ENCODE results near the gene ULBP1. TPM values are rescaled to one million over a fixed set of nuclear protein-coding genes. Genes with fewer than 3 reads are reported as not detected.
"Not testable (repeated sequence)": the region's sequence is repeated elsewhere in the genome, so short reads cannot be mapped to it uniquely, and the experiment has no call there.

ULBP1 gene
- total and polyA plus RNA-seq, 7 donors: 0.09 to 0.55 TPM; not detected in 5

DNA sequence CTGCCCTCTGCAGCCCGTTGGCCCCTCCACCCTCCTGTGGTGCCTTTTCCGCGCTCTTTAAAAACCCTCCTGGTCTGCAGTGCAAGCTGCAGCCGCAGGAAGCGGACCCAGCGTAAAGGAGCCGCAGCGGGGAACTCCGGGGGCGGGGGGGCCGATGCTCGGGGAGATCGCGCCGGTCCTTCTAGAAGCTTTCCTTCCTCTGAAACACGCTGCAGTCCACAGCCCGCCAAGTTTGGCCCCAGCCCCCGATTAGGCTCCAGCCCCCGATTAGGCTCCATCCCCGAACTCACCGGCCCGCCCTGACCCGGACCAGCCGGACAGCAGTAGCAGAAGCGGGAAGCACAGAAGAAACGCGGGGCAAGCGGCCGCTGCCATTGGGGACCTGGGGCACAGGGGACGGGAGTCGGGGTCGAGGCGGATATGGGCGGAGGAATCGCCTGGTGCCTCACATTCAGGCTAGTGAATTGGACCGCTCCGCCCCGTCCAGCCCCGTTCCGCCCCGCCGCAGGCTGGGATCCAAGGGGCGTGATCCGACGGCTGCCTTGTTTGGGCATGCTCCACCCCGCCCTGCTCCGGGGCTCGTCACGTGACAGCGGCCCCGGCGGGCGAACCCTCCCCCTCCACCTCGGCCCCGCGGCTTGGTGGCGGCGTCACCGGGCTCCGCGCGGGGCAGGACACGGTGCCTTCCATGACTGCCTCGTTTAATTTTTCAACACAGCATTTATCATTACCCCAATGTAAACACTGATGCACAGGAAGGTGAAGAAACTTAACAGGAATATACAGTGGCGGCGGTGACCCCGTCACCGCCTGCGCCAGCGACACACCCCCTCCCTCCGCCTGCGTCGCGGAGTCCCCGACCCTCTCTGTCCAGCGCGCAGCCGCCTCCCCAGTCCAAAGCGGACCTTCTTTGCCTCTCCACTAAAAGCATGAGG lies 41.3 kb downstream of the ULBP1 start:
- Histone ChIP-seq H3K36me3 (no peaks in the 10 kb centered on the region), H3K27ac (peak overlapping the region in 1 of 4 donors; percentile 34), H3K27me3 (peaks cover 0 to 92% (median 54%) of the 10 kb centered on the region in 3 donors), H3K4me1 (peaks cover 0 to 17% (median 15%) of the 10 kb centered on the region in 4 donors), H3K4me3 (peak overlapping the region; percentile 32 to 66 (median 54)), H3K9me3 (no peaks in the 10 kb centered on the region)
- intact Hi-C loops (cut with DNase I): no loop called here
- TF ChIP-seq EP300 (IDR thresholded peaks at IDR 0.05) (no peak), POLR2AphosphoS5 (IDR thresholded peaks at IDR 0.05) (peak in 1 of 4 donors; percentile 79), CTCF (IDR thresholded peaks at IDR 0.05) (peak in 1 of 4 experiments; percentile 7)
- peak; percentile 95 for DNase-seq
- WGBS, 2 donors: 1% methylated on average over 79 of the region's 79 CpGs

DNA sequence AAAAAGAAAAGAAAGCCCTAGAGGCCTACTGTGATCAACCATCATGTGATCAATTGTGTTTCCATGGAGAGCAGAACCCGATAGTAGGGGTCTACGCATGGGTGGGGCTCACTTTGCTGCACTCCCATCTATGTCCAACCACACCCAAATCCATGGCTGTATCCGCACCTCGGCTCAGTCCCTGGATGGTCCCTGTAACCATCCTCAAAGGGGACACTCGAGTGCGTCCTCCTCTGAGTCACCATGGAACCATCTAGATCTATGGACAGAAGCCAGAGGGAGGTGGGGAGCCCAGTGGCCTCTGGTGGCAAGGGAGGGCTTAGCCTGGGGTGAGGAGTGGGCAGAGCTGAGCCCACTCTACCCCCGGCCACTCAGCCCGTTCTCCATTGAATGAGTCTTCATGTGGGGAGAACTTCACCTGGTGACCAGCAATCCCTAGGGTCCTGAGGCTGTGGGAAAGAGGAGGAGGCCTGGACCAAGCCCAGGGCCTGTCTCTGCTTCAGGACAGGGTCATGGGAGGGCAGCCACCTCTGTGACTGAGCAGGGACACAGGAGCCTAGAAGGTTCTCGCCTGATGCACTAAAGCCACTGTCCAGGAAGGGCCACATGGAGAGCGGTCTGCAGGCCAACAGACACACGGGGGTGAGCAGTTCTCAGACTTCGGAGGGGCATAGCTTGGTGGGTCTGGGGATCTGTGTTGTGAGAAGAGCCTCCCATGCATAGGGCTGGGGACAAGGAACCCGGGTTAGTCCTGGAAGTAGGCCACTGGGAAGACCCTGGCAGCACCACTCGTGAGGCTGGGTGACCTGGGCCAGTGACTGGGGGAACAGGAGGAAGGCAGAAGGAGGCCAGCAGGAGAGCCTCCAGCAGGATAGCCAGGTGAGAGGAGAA lies 42.3 kb downstream of the ULBP1 start:
- DNase-seq: no peak
- peak overlapping the region in 3 of 4 donors; percentile 49 to 66 (median 58) for H3K4me3 ChIP-seq
- H3K9me3 ChIP-seq: no peaks in the 10 kb centered on the region
- peaks cover 0 to 17% (median 15%) of the 10 kb centered on the region in 4 donors for H3K4me1 ChIP-seq
- H3K36me3 ChIP-seq: no peaks in the 10 kb centered on the region
- peaks cover 0 to 90% (median 51%) of the 10 kb centered on the region in 3 donors for H3K27me3 ChIP-seq
- H3K27ac ChIP-seq: no peak overlapping the region
- WGBS, 2 donors: 68 to 79% methylated on average over 14 of the region's 14 CpGs
- TF ChIP-seq POLR2AphosphoS5 (IDR thresholded peaks at IDR 0.05): no peak
- no peak for TF ChIP-seq POLR2A (IDR thresholded peaks at IDR 0.05)
- TF ChIP-seq CTCF (IDR thresholded peaks at IDR 0.05): no peak
- no peak for TF ChIP-seq EP300 (IDR thresholded peaks at IDR 0.05)
- intact Hi-C loops (cut with DNase I): no loop called here

- intact Hi-C loops (cut with DNase I): no loop called here
- TF ChIP-seq EP300 (IDR thresholded peaks at IDR 0.05): no peak
- no peak for TF ChIP-seq CTCF (IDR thresholded peaks at IDR 0.05)
- TF ChIP-seq POLR2AphosphoS5 (IDR thresholded peaks at IDR 0.05): no peak
- no peak for TF ChIP-seq POLR2A (IDR thresholded peaks at IDR 0.05)
- no peak for DNase-seq
- Histone ChIP-seq H3K4me1 (peaks cover 0 to 17% (median 15%) of the 10 kb centered on the region in 4 donors), H3K27me3 (peaks cover 0 to 91% (median 48%) of the 10 kb centered on the region in 3 donors), H3K36me3 (no peaks in the 10 kb centered on the region), H3K4me3 (no peak overlapping the region), H3K9me3 (no peaks in the 10 kb centered on the region), H3K27ac (no peak overlapping the region)
- 66 to 68% methylated on average over 7 of the region's 7 CpGs for WGBS, 2 donors
These were observed 43.3 kb downstream of the ULBP1 start for GRCh38 chr6:150006961-150007464.

GRCh38 chr6:150008588-150008987 lies 44.8 kb downstream of the ULBP1 start:
- no peaks in the 10 kb centered on the region for H3K9me3 ChIP-seq
- peaks cover 0 to 17% (median 15%) of the 10 kb centered on the region in 4 donors for H3K4me1 ChIP-seq
- TF ChIP-seq POLR2A (IDR thresholded peaks at IDR 0.05): no peak
- TF ChIP-seq CTCF (IDR thresholded peaks at IDR 0.05): no peak
- WGBS, 2 donors: 10 to 43% methylated on average over 9 of the region's 9 CpGs
- no peak overlapping the region for H3K27ac ChIP-seq
- H3K4me3 ChIP-seq: no peak overlapping the region
- peaks cover 3 to 90% (median 48%) of the 10 kb centered on the region in 3 donors for H3K27me3 ChIP-seq
- intact Hi-C loops (cut with DNase I): no loop called here
- DNase-seq: no peak
- H3K36me3 ChIP-seq: no peaks in the 10 kb centered on the region

GRCh38 chr6:150012846-150013784 lies 49.4 kb downstream of the ULBP1 start:
- WGBS, 2 donors: 24 to 39% methylated on average over 8 of the region's 8 CpGs
- H3K27ac ChIP-seq; H3K4me3 ChIP-seq; H3K9me3 ChIP-seq; H3K36me3 ChIP-seq; DNase-seq; intact Hi-C loops (cut with DNase I): not testable (repeated sequence)
- peaks cover 27 to 89% (median 61%) of the 10 kb centered on the region in 3 donors for H3K27me3 ChIP-seq
- H3K4me1 ChIP-seq: peaks cover 0 to 12% (median 0%) of the 10 kb centered on the region in 4 donors

- H3K9me3 ChIP-seq; intact Hi-C loops (cut with DNase I); H3K27ac ChIP-seq; H3K36me3 ChIP-seq; DNase-seq; H3K4me3 ChIP-seq: not testable (repeated sequence)
- Histone ChIP-seq H3K27me3 (peaks cover 27 to 87% (median 54%) of the 10 kb centered on the region in 3 donors), H3K4me1 (peaks cover 0 to 12% (median 0%) of the 10 kb centered on the region in 4 donors)
- WGBS, 2 donors: 7 to 10% methylated on average over 12 of the region's 24 CpGs
These were observed 50.3 kb downstream of the ULBP1 start for GRCh38 chr6:150013785-150014622.
